Endodermal cell (in vitro differentiated cells): ENCODE measurements around the gene GPR183. TPM values are rescaled to one million over a fixed set of nuclear protein-coding genes. Genes with fewer than 3 reads are reported as not detected.

Experiments used
- DNase-seq: peaks from one replicate; pipeline ENCODE4 v3.0.0-alpha.2; 2017
- H3K27ac ChIP-seq: 2 replicates; pipeline ENCODE4 v1.5.1; 2013; ENCODE audit warnings: mild to moderate bottlenecking, low read depth, low read length, moderate library complexity
- H3K27me3 ChIP-seq: 2 replicates; pipeline ENCODE4 v1.6.1; 2013; ENCODE audit warnings: mild to moderate bottlenecking, low read length, moderate library complexity; ENCODE audit not compliant: insufficient read depth, control insufficient read depth, poor library complexity, severe bottlenecking
- H3K36me3 ChIP-seq: 2 replicates; pipeline ENCODE4 v1.7.0; 2013; ENCODE audit warnings: mild to moderate bottlenecking, low read length, moderate library complexity; ENCODE audit not compliant: control insufficient read depth, insufficient read depth
- H3K4me1 ChIP-seq: one replicate; pipeline ENCODE4 v1.7.0; 2013; ENCODE audit warnings: low read length; ENCODE audit not compliant: control insufficient read depth, insufficient read depth
- H3K4me3 ChIP-seq: 2 replicates; pipeline ENCODE4 v1.5.1; 2013; ENCODE audit warnings: mild to moderate bottlenecking, low read length, moderate library complexity
- H3K9ac ChIP-seq: 2 replicates; pipeline ENCODE4 v1.6.1; 2013; ENCODE audit warnings: mild to moderate bottlenecking, low read length, moderate library complexity; ENCODE audit not compliant: poor library complexity, severe bottlenecking; ENCODE audit errors: extremely low read depth
- H3K9me3 ChIP-seq: 2 replicates; pipeline ENCODE4 v1.6.1; 2013; ENCODE audit warnings: mild to moderate bottlenecking, low read length, moderate library complexity; ENCODE audit not compliant: control insufficient read depth
- H3K27ac Mint-ChIP-seq: 2 replicates; pipeline ENCODE4 v1.8.0; 2020; ENCODE audit warnings: mixed read lengths
- H3K27me3 Mint-ChIP-seq: 2 replicates; pipeline ENCODE4 v1.8.0; 2021; ENCODE audit warnings: mild to moderate bottlenecking, mixed read lengths; ENCODE audit not compliant: insufficient read depth
- H3K36me3 Mint-ChIP-seq: 2 replicates; pipeline ENCODE4 v1.8.0; 2020; ENCODE audit warnings: low read depth, mixed read lengths
- H3K4me1 Mint-ChIP-seq: 2 replicates; pipeline ENCODE4 v1.8.0; 2020; ENCODE audit warnings: mixed read lengths
- H3K4me3 Mint-ChIP-seq: 2 replicates; pipeline ENCODE4 v1.8.0; 2020; ENCODE audit warnings: mild to moderate bottlenecking, moderate library complexity, mixed read lengths
- H3K9me3 Mint-ChIP-seq: 2 replicates; pipeline ENCODE4 v1.8.0; 2020; ENCODE audit warnings: mild to moderate bottlenecking, mixed read lengths
- WGBS, 2 experiments: methylation state at CpG; one replicate each; pipeline versions ENCODE4 v1.1.5 to v1.1.7; 2013; ENCODE audit warnings: missing lambda C conversion rate in 2 of 2, mixed read lengths in 1 of 2; ENCODE audit not compliant: insufficient coverage in 1 of 2, insufficient read length in 1 of 2; 5-methylcytosine and 5-hydroxymethylcytosine counted together
- total RNA-seq, 2 donors: library from RNA; stranded (reverse); fragmentation: NEBNext Ultra II Directional in 1 of 2; extraction: Animal tissue kit (Norgen Biotek cat#: 25700) in 1 of 2; gene quantifications; 2 replicates in 1 of 2; 3 replicates in 1 of 2; pipeline ENCODE4 v1.2.1, GENCODE V29; 2021
- TF ChIP-seq, protein P1 (sequence below): fragments of 200-600 bp; sonication (generic); conservative IDR thresholded peaks from 2 replicates; pipeline ENCODE4 v1.5.0; 2021; ENCODE audit warnings: antibody characterized with exemption, mild to moderate bottlenecking

Gene GPR183
- total RNA-seq, 2 donors from 2014 or later: 0.62 TPM; not detected in 1

DNA sequence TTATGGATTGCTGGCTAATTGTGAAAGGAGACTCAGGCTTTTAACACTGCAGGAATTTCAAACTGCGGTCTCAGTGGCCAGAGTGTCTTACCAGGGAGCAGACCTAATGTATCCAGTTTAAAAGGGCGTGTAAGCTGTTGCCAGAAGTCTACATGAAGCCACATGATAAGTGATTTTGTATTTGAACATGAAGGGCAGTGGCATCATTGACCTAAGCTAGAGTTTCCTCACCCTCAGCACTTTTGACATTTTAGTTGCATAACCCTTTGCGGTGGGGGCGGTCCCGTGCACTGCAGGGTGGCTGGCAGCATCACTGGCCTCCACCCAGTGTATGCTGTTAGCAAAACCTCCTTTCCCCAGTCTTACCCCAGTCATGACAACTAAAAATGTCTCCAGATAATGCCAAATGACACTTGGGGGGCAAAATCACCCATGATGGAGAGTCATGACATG is 25.4 kb downstream of the GPR183 start:
- H3K27me3 ChIP-seq: no peaks in the 10 kb centered on the region
- H3K9ac ChIP-seq: no peak overlapping the region
- H3K36me3 ChIP-seq: peaks cover 35% of the 10 kb centered on the region
- TF ChIP-seq, protein P1, sequence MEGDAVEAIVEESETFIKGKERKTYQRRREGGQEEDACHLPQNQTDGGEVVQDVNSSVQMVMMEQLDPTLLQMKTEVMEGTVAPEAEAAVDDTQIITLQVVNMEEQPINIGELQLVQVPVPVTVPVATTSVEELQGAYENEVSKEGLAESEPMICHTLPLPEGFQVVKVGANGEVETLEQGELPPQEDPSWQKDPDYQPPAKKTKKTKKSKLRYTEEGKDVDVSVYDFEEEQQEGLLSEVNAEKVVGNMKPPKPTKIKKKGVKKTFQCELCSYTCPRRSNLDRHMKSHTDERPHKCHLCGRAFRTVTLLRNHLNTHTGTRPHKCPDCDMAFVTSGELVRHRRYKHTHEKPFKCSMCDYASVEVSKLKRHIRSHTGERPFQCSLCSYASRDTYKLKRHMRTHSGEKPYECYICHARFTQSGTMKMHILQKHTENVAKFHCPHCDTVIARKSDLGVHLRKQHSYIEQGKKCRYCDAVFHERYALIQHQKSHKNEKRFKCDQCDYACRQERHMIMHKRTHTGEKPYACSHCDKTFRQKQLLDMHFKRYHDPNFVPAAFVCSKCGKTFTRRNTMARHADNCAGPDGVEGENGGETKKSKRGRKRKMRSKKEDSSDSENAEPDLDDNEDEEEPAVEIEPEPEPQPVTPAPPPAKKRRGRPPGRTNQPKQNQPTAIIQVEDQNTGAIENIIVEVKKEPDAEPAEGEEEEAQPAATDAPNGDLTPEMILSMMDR: no peak
- H3K4me1 Mint-ChIP-seq: peaks cover 10% of the 10 kb centered on the region
- no peak overlapping the region for H3K27ac Mint-ChIP-seq
- no peak overlapping the region for H3K4me3 Mint-ChIP-seq
- no peaks in the 10 kb centered on the region for H3K9me3 ChIP-seq
- peaks cover 10% of the 10 kb centered on the region for H3K36me3 Mint-ChIP-seq
- no peak overlapping the region for H3K4me3 ChIP-seq
- no peaks in the 10 kb centered on the region for H3K4me1 ChIP-seq
- DNase-seq: no peak
- H3K27me3 Mint-ChIP-seq: no peaks in the 10 kb centered on the region
- WGBS, 2 experiments: 93 to 100% methylated on average over 4 to 5 of the region's 5 CpGs
- no peak overlapping the region for H3K27ac ChIP-seq
- no peaks in the 10 kb centered on the region for H3K9me3 Mint-ChIP-seq

DNA sequence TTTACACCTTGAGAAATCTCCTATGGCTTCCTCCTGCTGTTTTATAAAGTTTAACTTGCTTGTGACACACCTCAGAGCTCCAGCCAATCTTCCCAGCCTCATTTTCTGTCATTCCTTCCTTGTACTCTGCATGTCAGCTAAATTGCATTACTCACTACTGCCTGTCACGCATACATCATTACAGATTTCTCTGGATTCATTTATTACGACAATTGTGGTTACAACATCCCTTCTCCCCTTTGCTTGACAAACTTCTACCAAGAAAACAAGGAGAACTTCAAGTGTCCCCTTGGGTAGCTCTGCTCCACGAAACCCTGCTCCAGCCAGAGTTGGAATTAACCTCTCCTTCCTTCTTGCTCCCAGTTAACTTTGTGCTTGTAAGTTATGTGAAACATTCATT is 27.0 kb downstream of the GPR183 start:
- no peaks in the 10 kb centered on the region for H3K27me3 ChIP-seq
- H3K27ac Mint-ChIP-seq: no peak overlapping the region

DNA sequence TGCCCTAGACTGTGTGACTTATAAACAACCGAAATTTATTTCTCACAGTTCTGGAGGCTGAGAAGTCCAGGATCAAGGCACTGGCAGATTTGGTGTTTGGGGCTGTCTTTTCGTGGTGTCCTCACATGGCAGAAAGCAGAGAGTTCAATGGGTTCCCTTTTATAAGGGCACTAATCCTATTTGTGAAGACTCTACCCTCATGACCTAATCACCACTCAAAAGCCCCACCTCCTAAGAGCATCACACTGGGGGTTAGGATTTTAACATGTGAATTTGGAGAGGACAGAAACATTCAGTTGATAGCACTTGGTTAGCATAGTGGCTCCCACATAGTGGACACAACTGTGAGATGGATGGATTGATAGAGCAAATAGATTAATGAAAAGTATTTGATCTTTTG is 27.6 kb downstream of the GPR183 start:
- peaks cover 42% of the 10 kb centered on the region for H3K36me3 ChIP-seq
- Mint-ChIP-seq H3K27me3 (no peaks in the 10 kb centered on the region), H3K27ac (no peak overlapping the region), H3K4me1 (peaks cover 22% of the 10 kb centered on the region), H3K4me3 (no peak overlapping the region), H3K36me3 (peaks cover 10% of the 10 kb centered on the region), H3K9me3 (no peaks in the 10 kb centered on the region)
- DNase-seq: no peak
- peaks cover 3% of the 10 kb centered on the region for H3K4me1 ChIP-seq
- no peak overlapping the region for H3K27ac ChIP-seq
- H3K27me3 ChIP-seq: no peaks in the 10 kb centered on the region
- no peaks in the 10 kb centered on the region for H3K9me3 ChIP-seq
- H3K9ac ChIP-seq: no peak overlapping the region
- TF ChIP-seq, protein P1: no peak
- no peak overlapping the region for H3K4me3 ChIP-seq
- WGBS, 2 experiments: 80 to 89% methylated on average over 1 to 2 of the region's 2 CpGs

More for the DNA sequence above, 27.0 kb downstream of the GPR183 start:
- H3K4me3 ChIP-seq: no peak overlapping the region
- H3K4me1 ChIP-seq: peaks cover under 1% of the 10 kb centered on the region
- H3K27ac ChIP-seq: no peak overlapping the region
- H3K36me3 ChIP-seq: peaks cover 42% of the 10 kb centered on the region
- Mint-ChIP-seq H3K9me3 (no peaks in the 10 kb centered on the region), H3K27me3 (no peaks in the 10 kb centered on the region), H3K36me3 (peaks cover 10% of the 10 kb centered on the region), H3K4me1 (peaks cover 17% of the 10 kb centered on the region), H3K4me3 (no peak overlapping the region)
- DNase-seq: no peak
- TF ChIP-seq, protein P1: no peak
- 83 to 98% methylated on average over 2 to 3 of the region's 3 CpGs for WGBS, 2 experiments
- H3K9me3 ChIP-seq: no peaks in the 10 kb centered on the region
- no peak overlapping the region for H3K9ac ChIP-seq
